ENCODE data around the gene RAPGEF6. TPM values are rescaled to one million over a fixed set of nuclear protein-coding genes. Genes with fewer than 3 reads are reported as not detected.

The RAPGEF6 gene
- total RNA-seq = 5.5 and 6.8 TPM in 2 replicates

DNA sequence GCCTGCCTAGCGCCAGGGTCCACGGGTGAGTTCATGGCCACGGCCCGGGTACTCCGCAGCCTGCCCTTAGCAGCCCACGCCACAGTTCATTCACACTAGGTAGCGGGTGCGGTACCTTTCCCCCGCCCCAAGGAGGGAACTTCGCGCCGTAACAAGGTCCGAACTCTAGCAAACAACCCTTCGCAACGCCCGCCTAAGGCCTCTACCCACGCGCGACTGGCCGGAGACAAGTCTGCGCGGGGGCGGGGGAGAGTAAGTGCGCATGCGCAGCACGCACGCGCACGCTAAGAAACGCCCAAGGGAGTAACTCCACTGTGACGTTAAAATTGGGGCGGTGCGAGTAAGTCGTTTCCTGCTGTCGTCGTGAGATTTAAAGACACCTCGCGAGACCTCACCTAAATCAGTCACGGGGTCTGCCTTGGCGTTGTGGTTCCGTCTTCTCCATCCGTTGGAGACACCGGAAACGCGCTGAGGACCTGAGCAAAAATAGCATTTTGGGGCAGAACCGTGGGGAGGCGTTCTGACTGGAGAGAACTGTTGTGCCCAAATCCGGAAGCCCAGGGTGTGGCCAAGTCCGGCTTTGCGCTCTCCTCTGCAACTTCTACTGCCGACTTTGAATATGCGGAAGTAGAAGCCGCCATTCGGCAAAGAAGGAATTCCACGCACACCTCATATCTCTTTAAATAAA, at the start of gene RAPGEF6:
TSS of gene RAPGEF6 (minus strand) at position 234 of the 688 bp plus-strand sequence. CDS start at position 35, 199 bp downstream.

Other genes with a start within 250 kb of the RAPGEF6 start
- gene FNIP1, start 161.8 kb upstream of the RAPGEF6 start, total RNA-seq = 10.6 and 21.8 TPM in 2 replicates

All from mesangial cell (primary cell).